SU-DHL-6 (cell line): Measurements from ENCODE around the gene IGFBP3.

Source experiments
- H2AFZ ChIP-seq: fragments of 200-600 bp; sonication (generic); 2 replicates; pipeline ENCODE4 v1.6.1; 2014; ENCODE audit warnings: low read depth, mild to moderate bottlenecking, moderate library complexity, mixed read lengths, antibody characterized with exemption, low read length; ENCODE audit not compliant: severe bottlenecking
- H3F3A ChIP-seq: fragments of 200-600 bp; shearing (Covaris generic); 2 replicates; pipeline ENCODE4 v1.6.0; 2016; ENCODE audit warnings: antibody characterized with exemption, mild to moderate bottlenecking; ENCODE audit not compliant: insufficient read depth
- H3K27ac ChIP-seq: fragments of 200-600 bp; sonication (generic); 2 replicates; pipeline ENCODE4 v1.5.1; 2016; ENCODE audit warnings: low read depth, mild to moderate bottlenecking, low read length, moderate library complexity, mixed read lengths
- H3K27me3 ChIP-seq: fragments of 200-600 bp; sonication (generic), shearing (Covaris generic); 2 replicates; pipeline ENCODE4 v1.6.0; 2014; ENCODE audit warnings: mild to moderate bottlenecking, low read length
- H3K36me3 ChIP-seq: fragments of 200-600 bp; sonication (generic); 2 replicates; pipeline ENCODE4 v1.6.1; 2014; ENCODE audit warnings: mild to moderate bottlenecking, low read length, mixed read lengths
- H3K4me2 ChIP-seq: fragments of 300-600, 200-600 bp; shearing (Covaris generic), sonication (generic); 2 replicates; pipeline ENCODE4 v1.6.0; 2014; ENCODE audit warnings: low read length, low read depth, mild to moderate bottlenecking; ENCODE audit not compliant: poor library complexity, severe bottlenecking
- H3K4me3 ChIP-seq: fragments of 200-600 bp; sonication (generic); 2 replicates; pipeline ENCODE4 v1.5.1; 2014; ENCODE audit warnings: antibody characterized with exemption, low read length, mild to moderate bottlenecking, mixed read lengths; ENCODE audit not compliant: insufficient read depth, poor library complexity, severe bottlenecking
- H3K79me2 ChIP-seq: fragments of 200-600 bp; sonication (generic); 2 replicates; pipeline ENCODE4 v1.6.1; 2014; ENCODE audit warnings: mild to moderate bottlenecking, low read length, moderate library complexity; ENCODE audit not compliant: insufficient read depth
- H3K9ac ChIP-seq: fragments of 200-600 bp; sonication (generic); 2 replicates; pipeline ENCODE4 v1.7.0; 2014; ENCODE audit warnings: mild to moderate bottlenecking, low read length
- H3K9me2 ChIP-seq: fragments of 200-600 bp; sonication (generic); replicated peaks from 2 replicates; pipeline ENCODE4 v1.6.1; 2014; ENCODE audit warnings: low read length; ENCODE audit not compliant: insufficient read depth
- H3K9me3 ChIP-seq: fragments of 200-600 bp; sonication (generic); 2 replicates; pipeline ENCODE4 v1.6.1; 2014; ENCODE audit warnings: low read length, mixed read lengths; ENCODE audit not compliant: insufficient read depth
- H4K20me1 ChIP-seq: fragments of 200-600 bp; sonication (generic); 2 replicates; pipeline ENCODE4 v1.6.1; 2014; ENCODE audit warnings: low read depth, mild to moderate bottlenecking, antibody characterized with exemption, low read length, moderate library complexity, mixed read lengths
- CTCF ChIP-seq: fragments of 200-600 bp; sonication (generic); IDR thresholded peaks from one replicate; pipeline ENCODE4 v1.5.1; 2017; ENCODE audit warnings: antibody characterized with exemption, mild to moderate bottlenecking, low read length, moderate library complexity; ENCODE audit not compliant: insufficient read depth, poor library complexity, severe bottlenecking
- EZH2phosphoT487 ChIP-seq: fragments of 200-600 bp; sonication (generic), shearing (Covaris generic); conservative IDR thresholded peaks from 2 replicates; pipeline ENCODE4 v1.6.1; 2018; ENCODE audit warnings: mild to moderate bottlenecking, antibody characterized with exemption, low read length, moderate library complexity, mixed read lengths

IGFBP3 gene

GRCh38 chr7:45919993-45920459, 1.0 kb downstream of the IGFBP3 start:
- TF ChIP-seq EZH2phosphoT487, result no peak
- TF ChIP-seq CTCF, result no peak
- Histone ChIP-seq H4K20me1 (no peaks in the 10 kb centered on the region), H3K9me3 (no peaks in the 10 kb centered on the region), H3K27ac (no peak overlapping the region), H3K4me2 (no peak overlapping the region), H3K27me3 (no peaks in the 10 kb centered on the region), H3K9ac (no peak overlapping the region), H2AFZ (no peak overlapping the region), H3K9me2 (no peaks in the 10 kb centered on the region), H3K4me3 (no peak overlapping the region), H3F3A (no peaks in the 10 kb centered on the region), H3K79me2 (no peaks in the 10 kb centered on the region), H3K36me3 (no peaks in the 10 kb centered on the region)

- Histone ChIP-seq H3K9me2 (no peaks in the 10 kb centered on the region), H3K9ac (no peak overlapping the region), H3K27ac (no peak overlapping the region), H3F3A (no peaks in the 10 kb centered on the region), H3K79me2 (no peaks in the 10 kb centered on the region), H3K36me3 (no peaks in the 10 kb centered on the region), H4K20me1 (no peaks in the 10 kb centered on the region), H3K4me2 (no peak overlapping the region), H3K9me3 (no peaks in the 10 kb centered on the region), H2AFZ (no peak overlapping the region), H3K4me3 (no peak overlapping the region), H3K27me3 (no peaks in the 10 kb centered on the region)
- TF ChIP-seq CTCF, result no peak
- no peak for TF ChIP-seq EZH2phosphoT487
These were observed 1.8 kb downstream of the IGFBP3 start for GRCh38 chr7:45919231-45919784.

GRCh38 chr7:45918556-45918955, 2.5 kb downstream of the IGFBP3 start:
- no peak overlapping the region for H3K9ac ChIP-seq

More at GRCh38 chr7:45918556-45918955, 2.5 kb downstream of the IGFBP3 start:
- Histone ChIP-seq H2AFZ (no peak overlapping the region), H3F3A (no peaks in the 10 kb centered on the region), H3K9me3 (no peaks in the 10 kb centered on the region), H3K4me3 (no peak overlapping the region), H3K79me2 (no peaks in the 10 kb centered on the region), H3K27me3 (no peaks in the 10 kb centered on the region), H3K27ac (no peak overlapping the region), H3K4me2 (no peak overlapping the region), H3K9me2 (no peaks in the 10 kb centered on the region), H4K20me1 (no peaks in the 10 kb centered on the region), H3K36me3 (no peaks in the 10 kb centered on the region)
- TF ChIP-seq CTCF, result no peak
- TF ChIP-seq EZH2phosphoT487, result no peak
